GM23338 (cell line): ENCODE data around the gene TRIM34. TPM values are rescaled to one million over a fixed set of nuclear protein-coding genes. Genes with fewer than 3 reads are reported as not detected.

Experiments
- ATAC-seq: fragments of 200-7000 bp; cut with Tn5 transposase; 3 replicates; pipeline ENCODE4 v1.9.1; 2020
- DNase-seq: peaks from one replicate; pipeline ENCODE4 v3.0.0-alpha.2; 2015; ENCODE audit warnings: low spot score
- H2AFZ ChIP-seq: fragments of 200-600 bp; sonication (generic); 2 replicates; pipeline ENCODE4 v1.8.0; 2016; ENCODE audit warnings: antibody characterized with exemption, mild to moderate bottlenecking, moderate library complexity
- H3F3A ChIP-seq: fragments of 200-600 bp; sonication (generic); replicated peaks from 2 replicates; pipeline ENCODE4 v1.8.0; 2017; ENCODE audit warnings: antibody characterized with exemption, mixed run types, low read depth
- H3K27ac ChIP-seq: fragments of 200-600 bp; sonication (generic); 2 replicates; pipeline ENCODE4 v1.6.1; 2016; ENCODE audit warnings: low read depth
- H3K27me3 ChIP-seq: fragments of 200-600 bp; sonication (generic); 2 replicates; pipeline ENCODE4 v1.8.0; 2016; ENCODE audit warnings: mild to moderate bottlenecking, mixed run types, moderate library complexity; ENCODE audit not compliant: insufficient read depth
- H3K36me3 ChIP-seq: fragments of 200-600 bp; sonication (generic); 2 replicates; pipeline ENCODE4 v1.8.0; 2016; ENCODE audit warnings: mild to moderate bottlenecking; ENCODE audit not compliant: insufficient read depth
- H3K4me1 ChIP-seq: fragments of 200-600 bp; sonication (generic); 2 replicates; pipeline ENCODE4 v1.8.0; 2016; ENCODE audit warnings: mild to moderate bottlenecking, moderate library complexity; ENCODE audit not compliant: insufficient read depth
- H3K4me2 ChIP-seq: fragments of 200-600 bp; sonication (generic); 2 replicates; pipeline ENCODE4 v1.7.1; 2017; ENCODE audit warnings: mixed run types
- H3K4me3 ChIP-seq: fragments of 200-600 bp; sonication (generic); 2 replicates; pipeline ENCODE4 v1.6.1; 2016; ENCODE audit warnings: mixed run types
- H3K79me2 ChIP-seq: fragments of 200-600 bp; sonication (generic); replicated peaks from 2 replicates; pipeline ENCODE4 v1.8.0; 2017; ENCODE audit warnings: mild to moderate bottlenecking; ENCODE audit not compliant: insufficient read depth
- H3K9me2 ChIP-seq: fragments of 200-600 bp; sonication (generic); 2 replicates; pipeline ENCODE4 v1.8.0; 2017; ENCODE audit not compliant: insufficient read depth
- H4K20me1 ChIP-seq: fragments of 200-600 bp; sonication (generic); replicated peaks from 2 replicates; pipeline ENCODE4 v1.8.0; 2017; ENCODE audit warnings: mild to moderate bottlenecking; ENCODE audit not compliant: insufficient read depth
- H3K27ac Mint-ChIP-seq: 2 replicates; pipeline ENCODE4 v1.8.0; 2020; ENCODE audit warnings: inconsistent platforms, mild to moderate bottlenecking, moderate library complexity, mixed read lengths
- H3K27me3 Mint-ChIP-seq: 3 replicates; pipeline ENCODE4 v1.8.0; 2022; ENCODE audit warnings: low read depth, mild to moderate bottlenecking, moderate library complexity, mixed read lengths, inconsistent platforms; ENCODE audit not compliant: insufficient read depth, poor library complexity
- H3K36me3 Mint-ChIP-seq: 3 replicates; pipeline ENCODE4 v1.8.0; 2021; ENCODE audit warnings: low read depth, mild to moderate bottlenecking, inconsistent platforms, moderate library complexity, mixed read lengths
- H3K4me1 Mint-ChIP-seq: 3 replicates; pipeline ENCODE4 v1.8.0; 2020; ENCODE audit warnings: mild to moderate bottlenecking, inconsistent platforms, mixed read lengths
- H3K4me3 Mint-ChIP-seq: 3 replicates; pipeline ENCODE4 v1.8.0; 2021; ENCODE audit warnings: moderate library complexity, mild to moderate bottlenecking, inconsistent platforms, mixed read lengths
- H3K9me3 Mint-ChIP-seq: 3 replicates; pipeline ENCODE4 v1.8.0; 2020; ENCODE audit warnings: moderate library complexity, mild to moderate bottlenecking, inconsistent platforms, mixed read lengths
- CREB1 ChIP-seq: fragments of 250-450 bp; sonication (Bioruptor Pico); IDR thresholded peaks from 2 replicates; pipeline ENCODE4 v1.5.0; 2020; ENCODE audit warnings: low read depth, mild to moderate bottlenecking, moderate library complexity
- CTCF ChIP-seq, 2 experiments: fragments of 200-600 bp in 1 of 2; sonication (generic) in 1 of 2; conservative IDR thresholded peaks; 2 replicates each; pipeline versions ENCODE4 v1.5.1 to v1.6.1; 2016 to 2017; ENCODE audit warnings: antibody characterized with exemption in 2 of 2, low read depth in 2 of 2, mild to moderate bottlenecking in 2 of 2, moderate library complexity in 1 of 2
- ETS1 ChIP-seq: IDR thresholded peaks from 2 replicates; pipeline ENCODE4 v1.6.1; 2016; ENCODE audit warnings: antibody characterized with exemption
- EZH2 ChIP-seq: fragments of 200-600 bp; sonication (generic); IDR thresholded peaks from one replicate; pipeline ENCODE4 v1.8.0; 2017; ENCODE audit warnings: antibody characterized with exemption, mild to moderate bottlenecking, low read depth; ENCODE audit not compliant: unreplicated experiment
- EZH2phosphoT487 ChIP-seq: fragments of 200-600 bp; sonication (generic); IDR thresholded peaks from one replicate; pipeline ENCODE4 v1.8.1; 2018; ENCODE audit warnings: antibody characterized with exemption; ENCODE audit not compliant: unreplicated experiment
- JUNB ChIP-seq: IDR thresholded peaks from one replicate; pipeline ENCODE4 v1.6.1; 2016; ENCODE audit warnings: antibody characterized with exemption; ENCODE audit not compliant: unreplicated experiment
- NANOG ChIP-seq: IDR thresholded peaks from 2 replicates; pipeline ENCODE4 v1.6.1; 2016; ENCODE audit warnings: antibody characterized with exemption, borderline replicate concordance
- POLR2AphosphoS5 ChIP-seq: IDR thresholded peaks from 2 replicates; pipeline ENCODE4 v1.6.1; 2016; ENCODE audit warnings: antibody characterized with exemption, low read depth
- REST ChIP-seq: IDR thresholded peaks from one replicate; pipeline ENCODE4 v1.6.1; 2018; ENCODE audit warnings: antibody characterized with exemption; ENCODE audit not compliant: unreplicated experiment
- STAT1 ChIP-seq: IDR thresholded peaks from one replicate; pipeline ENCODE4 v1.6.1; 2016; ENCODE audit warnings: antibody characterized with exemption; ENCODE audit not compliant: unreplicated experiment
- ZNF114 ChIP-seq: fragments of 250-450 bp; sonication (Bioruptor Pico); IDR thresholded peaks from 2 replicates; pipeline ENCODE4 v1.5.0; 2020; ENCODE audit warnings: mild to moderate bottlenecking, moderate library complexity
- ZNF331 ChIP-seq: fragments of 250-450 bp; sonication (Bioruptor Pico); IDR thresholded peaks from 2 replicates; pipeline ENCODE4 v1.5.0; 2020; ENCODE audit warnings: low read depth, mild to moderate bottlenecking, moderate library complexity
- ZNF462 ChIP-seq: fragments of 250-450 bp; sonication (Bioruptor Pico); IDR thresholded peaks from 2 replicates; pipeline ENCODE4 v1.5.0; 2020; ENCODE audit warnings: mild to moderate bottlenecking, moderate library complexity
- polyA plus RNA-seq: library from polyadenylated mRNA; unstranded; fragments of >200 nt; fragmentation: Nextera tagmentation; extraction: Ambion mirVana; gene quantifications from 2 replicates; pipeline ENCODE4 v1.2.1, GENCODE V29; 2016
- total RNA-seq: library from RNA; depleted of rRNA; stranded (reverse); fragments of >200 nt; shearing (Covaris generic); gene quantifications from 2 replicates; pipeline ENCODE4 v1.2.3, GENCODE V29; 2014

The TRIM34 gene
- total and polyA plus RNA-seq, 2 experiments from 2014 or later: 1.9 to 2.6 TPM

- Histone ChIP-seq H2AFZ (no peak overlapping the region), H3K36me3 (no peaks in the 10 kb centered on the region)
These were observed 63.7 kb downstream of the TRIM34 start for GRCh38 chr11:5688482-5688881.

More at GRCh38 chr11:5688482-5688881, 63.7 kb downstream of the TRIM34 start:
- no peak for DNase-seq
- Histone ChIP-seq H3K27me3 (no peaks in the 10 kb centered on the region), H3K4me1 (peaks cover 27% of the 10 kb centered on the region), H3K79me2 (peaks cover 22% of the 10 kb centered on the region), H3K4me2 (peak overlapping the region; percentile 12; the same call in 1 of the 2 replicates), H4K20me1 (no peaks in the 10 kb centered on the region), H3K4me3 (no peak overlapping the region), H3F3A (no peaks in the 10 kb centered on the region), H3K27ac (peak overlapping the region; percentile 70; the same call in 1 of the 2 replicates), H3K9me2 (0 out of 2 replicates have a peak, but pooled peaks cover 4% of the 10 kb centered on the region)
- Mint-ChIP-seq H3K27me3 (peaks cover 8% of the 10 kb centered on the region), H3K27ac (no peak overlapping the region), H3K4me1 (peaks cover 41% of the 10 kb centered on the region), H3K4me3 (no peak overlapping the region), H3K36me3 (peaks cover 22% of the 10 kb centered on the region), H3K9me3 (peaks cover 13% of the 10 kb centered on the region; the same call in 2 of the 3 replicates)
- TF ChIP-seq EZH2 (no peak), POLR2AphosphoS5 (no peak), ZNF331 (CRISPR knock-in tag) (no peak), ZNF114 (no peak), CTCF (conservative IDR thresholded peaks at IDR 0.05; ENCODE audit: low read depth in 2 of 2) (no peak), EZH2phosphoT487 (no peak), CREB1 (CRISPR knock-in tag) (no peak), JUNB (no peak), REST (no peak), NANOG (no peak), ZNF462 (CRISPR knock-in tag) (no peak), ETS1 (no peak), STAT1 (no peak)
- no peak for ATAC-seq
